Suppressor macrophage (primary cell): Measurements from ENCODE around the gene SHROOM1.

Source experiments
- DNase-seq, 4 experiments: peaks; one replicate each; pipeline ENCODE4 v3.0.0-alpha.2; 2020 to 2022

Gene SHROOM1

DNA sequence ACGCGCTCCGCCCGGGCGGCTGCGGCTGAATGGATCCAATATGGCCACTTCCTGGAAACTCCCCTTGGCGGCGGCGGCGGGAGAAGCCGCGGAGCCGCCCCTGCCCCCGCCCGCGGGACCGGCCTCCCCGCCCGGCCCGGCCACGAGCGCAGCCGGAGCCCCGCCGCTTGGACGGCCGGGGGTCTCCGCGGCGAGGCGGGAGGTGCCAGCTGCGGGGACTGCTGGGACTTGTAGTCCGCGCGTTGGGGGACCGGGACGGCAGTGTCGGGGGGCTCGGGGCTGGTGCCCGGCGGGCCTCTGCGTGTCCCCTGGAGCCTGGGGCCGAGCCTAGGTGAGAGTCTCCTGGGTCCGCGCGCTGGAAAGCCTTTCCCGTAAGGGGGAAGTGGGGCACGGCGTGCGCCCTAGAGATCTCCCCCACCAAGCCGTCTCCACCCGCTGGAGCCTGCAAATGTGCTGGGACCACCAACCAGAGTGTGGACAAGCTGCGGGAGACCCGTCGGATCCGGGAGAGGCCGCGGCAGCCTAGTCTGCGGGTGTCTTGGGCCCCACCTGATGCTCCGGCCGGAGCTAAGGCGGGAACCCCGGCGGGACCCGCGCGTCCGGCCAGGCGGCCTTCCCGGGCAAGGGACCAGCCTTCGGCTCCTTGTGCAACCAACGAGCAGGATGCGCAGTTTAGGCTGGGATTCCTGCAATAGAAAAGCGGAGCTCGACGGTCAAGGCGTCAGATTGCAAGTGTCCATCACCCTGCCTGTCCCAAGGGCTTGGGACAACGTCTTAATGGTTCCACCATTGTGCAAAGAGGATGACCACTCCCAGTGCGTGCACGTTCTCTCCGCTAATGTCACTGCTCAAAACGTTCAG, 53.0 kb downstream of the SHROOM1 start, which contains the start of gene SEPTIN8:
Gene SEPTIN8 (minus strand): TSS at position 31 of the 861 bp plus-strand sequence. CDS start 102 bp downstream, outside the sequence.
- peak; percentile 42 to 80 (median 69) for DNase-seq

DNA sequence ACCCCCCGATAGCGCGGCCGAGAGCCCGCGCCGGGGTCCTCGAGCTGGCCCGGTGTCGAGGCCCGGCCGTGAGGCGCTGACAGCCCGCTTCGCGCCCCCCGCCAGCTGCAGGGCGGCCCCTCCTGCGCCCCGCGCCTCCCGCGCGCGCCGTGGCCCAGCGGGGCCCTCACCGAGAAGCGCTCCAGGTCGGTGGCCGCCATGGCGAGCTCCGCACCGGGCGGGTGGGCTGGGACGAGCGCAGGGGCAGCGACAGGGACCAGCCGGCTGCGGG, 53.6 kb downstream of the SHROOM1 start:
- DNase-seq: no peak

DNA sequence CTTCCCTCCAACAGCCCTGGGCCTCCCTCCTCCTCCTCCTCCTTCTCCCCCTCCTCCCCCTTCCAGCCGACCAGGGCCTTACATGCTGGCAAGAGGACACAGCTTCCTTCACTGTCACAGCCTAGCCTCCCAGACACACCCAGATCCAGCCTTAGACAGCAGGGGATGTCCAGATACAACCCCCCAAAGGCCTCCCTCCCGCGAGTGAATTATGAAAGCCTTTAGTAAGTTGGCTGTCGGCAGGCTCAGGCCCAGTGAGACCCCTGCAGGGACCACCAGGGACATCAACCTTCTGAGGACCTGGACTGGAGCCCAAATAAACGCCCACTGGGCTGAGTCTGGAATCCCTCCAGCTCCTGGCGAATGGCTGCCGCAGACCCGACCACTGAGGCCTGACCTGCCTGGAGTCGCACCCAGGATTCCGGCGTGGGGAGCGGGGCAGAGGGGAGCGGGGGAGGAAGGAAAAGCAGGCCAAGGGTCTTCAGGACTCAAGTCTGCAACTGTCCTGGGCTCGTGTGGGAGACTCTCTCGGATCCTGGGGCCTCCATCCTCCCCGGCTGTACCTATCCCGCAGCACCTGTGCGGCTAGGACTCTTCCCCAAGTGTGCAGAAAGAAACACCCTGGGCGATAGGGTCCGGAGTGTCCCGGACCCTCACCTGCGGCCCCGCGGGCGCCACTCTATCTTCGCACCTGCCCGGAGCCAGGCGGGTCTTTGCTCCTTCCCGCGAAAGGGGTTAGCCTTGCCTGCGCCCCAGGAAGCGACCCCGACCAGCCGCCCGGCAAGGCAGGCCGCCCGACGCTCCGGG, 54.1 kb downstream of the SHROOM1 start:
- no peak for DNase-seq

DNA sequence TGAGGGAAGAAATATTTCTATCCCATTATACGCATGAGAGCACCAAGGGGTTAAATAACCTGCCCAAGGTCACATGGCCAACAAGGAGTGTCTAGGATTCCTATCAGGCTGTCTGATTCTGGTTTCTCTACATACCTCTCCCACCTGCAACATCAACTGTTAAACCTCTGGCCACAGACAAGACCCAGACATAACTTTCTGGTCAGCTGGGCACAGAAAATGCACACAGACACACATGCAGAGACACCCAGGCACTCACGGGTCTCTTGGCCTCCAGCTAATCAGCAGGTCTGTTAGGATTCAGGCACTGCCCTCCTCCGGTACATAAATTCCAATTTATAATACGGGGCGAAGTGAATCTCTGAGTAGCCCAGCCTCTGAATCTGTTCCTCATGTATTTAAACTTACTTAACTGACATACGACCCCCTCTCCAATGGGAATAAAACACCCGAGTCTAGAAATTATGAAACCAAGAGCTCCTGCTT, 54.9 kb downstream of the SHROOM1 start:
- DNase-seq: no peak

DNA sequence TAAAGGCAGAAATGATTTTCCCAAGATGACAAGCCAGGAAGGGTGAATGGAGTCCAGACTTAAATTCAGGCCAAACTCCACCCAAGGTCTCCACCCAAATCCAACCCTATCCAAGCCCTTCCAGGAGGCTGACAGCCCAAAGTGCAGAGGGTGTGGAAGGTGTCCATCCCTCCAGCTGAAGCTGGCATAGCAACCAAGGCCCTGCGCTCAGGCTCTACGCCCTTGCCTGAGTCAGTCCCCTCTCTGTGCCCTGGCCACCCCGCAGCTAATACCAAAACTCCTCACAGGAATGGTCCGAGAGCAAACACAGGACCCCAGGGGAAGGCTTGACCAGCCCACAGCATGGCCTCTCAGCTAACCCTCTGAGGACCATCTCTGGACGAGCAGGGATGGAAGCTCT, 55.6 kb downstream of the SHROOM1 start:
- DNase-seq: no peak

DNA sequence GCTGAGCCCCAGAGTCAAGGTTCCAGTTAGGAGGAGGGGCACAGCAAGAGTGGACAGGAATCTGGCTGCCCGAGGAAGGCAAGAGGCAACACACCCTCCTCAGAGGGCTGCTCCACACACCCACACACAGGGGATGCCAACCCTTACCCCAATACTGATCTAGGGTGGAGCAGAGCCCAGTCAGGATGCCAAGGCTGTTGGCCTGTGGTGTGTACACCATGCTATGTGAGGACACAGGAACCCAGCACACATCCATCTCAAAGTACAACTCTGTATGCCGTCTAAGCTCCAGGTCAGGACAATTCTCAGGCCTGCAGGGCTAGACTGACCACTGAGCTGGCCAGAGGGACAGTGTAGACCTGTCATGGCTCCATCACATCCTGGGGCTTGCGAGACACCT, 56.0 kb downstream of the SHROOM1 start:
- DNase-seq: no peak

DNA sequence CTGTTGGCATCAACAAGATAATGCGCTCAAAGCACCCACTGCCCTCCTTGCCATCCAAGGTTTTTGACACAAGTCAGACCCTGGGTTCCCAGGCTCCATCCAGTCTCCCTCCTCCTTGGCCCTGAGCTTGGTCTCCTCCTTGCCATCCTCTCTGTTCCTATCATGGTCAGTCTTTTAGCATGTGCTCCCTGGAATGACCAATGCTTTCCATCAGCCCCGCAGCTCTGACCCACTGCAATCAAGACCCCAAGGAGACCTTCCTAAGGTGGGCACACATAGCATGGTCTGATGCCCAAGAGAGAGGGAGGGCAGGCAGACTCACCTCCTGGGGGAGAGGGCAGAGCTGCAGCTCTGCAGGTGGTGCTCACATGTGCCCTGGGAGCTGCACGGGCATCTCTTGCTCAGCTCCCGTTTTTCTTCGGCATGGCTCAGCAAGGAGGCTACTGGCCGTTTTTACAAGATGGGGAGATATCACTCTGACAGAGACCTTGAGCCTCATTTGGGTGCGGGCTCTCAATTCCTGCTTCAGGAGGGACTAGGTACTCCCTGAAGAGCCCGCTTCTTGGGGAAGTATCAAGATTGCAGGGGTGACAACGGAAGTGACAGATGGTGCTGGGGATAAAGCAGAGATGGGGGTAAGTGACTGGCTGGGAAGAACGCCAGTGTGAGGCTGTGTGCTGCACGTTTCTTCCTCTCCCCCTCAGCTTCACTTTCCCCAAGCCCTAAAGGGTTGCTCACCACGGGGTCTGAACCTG, 56.7 kb downstream of the SHROOM1 start:
- no peak for DNase-seq

DNA sequence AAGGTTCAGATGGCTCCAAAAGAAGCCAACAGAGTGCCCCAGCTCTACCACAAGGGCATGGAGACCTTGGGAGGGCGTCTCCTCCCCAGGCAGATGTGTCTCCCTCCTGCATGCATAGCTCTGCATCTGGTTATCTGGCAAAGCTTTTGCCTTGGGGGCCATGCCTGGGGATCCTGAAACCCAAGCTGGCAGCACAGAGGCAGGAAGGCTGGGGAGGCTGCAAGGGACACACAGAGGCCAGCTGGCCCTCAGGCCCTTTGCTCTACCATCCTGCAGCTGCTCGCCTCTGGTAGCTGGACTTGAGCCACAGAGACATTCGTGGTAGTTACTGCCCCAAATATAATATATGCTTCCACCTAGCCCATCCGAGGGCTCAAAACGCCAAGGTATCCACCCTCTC, 57.3 kb downstream of the SHROOM1 start:
- DNase-seq: no peak

DNA sequence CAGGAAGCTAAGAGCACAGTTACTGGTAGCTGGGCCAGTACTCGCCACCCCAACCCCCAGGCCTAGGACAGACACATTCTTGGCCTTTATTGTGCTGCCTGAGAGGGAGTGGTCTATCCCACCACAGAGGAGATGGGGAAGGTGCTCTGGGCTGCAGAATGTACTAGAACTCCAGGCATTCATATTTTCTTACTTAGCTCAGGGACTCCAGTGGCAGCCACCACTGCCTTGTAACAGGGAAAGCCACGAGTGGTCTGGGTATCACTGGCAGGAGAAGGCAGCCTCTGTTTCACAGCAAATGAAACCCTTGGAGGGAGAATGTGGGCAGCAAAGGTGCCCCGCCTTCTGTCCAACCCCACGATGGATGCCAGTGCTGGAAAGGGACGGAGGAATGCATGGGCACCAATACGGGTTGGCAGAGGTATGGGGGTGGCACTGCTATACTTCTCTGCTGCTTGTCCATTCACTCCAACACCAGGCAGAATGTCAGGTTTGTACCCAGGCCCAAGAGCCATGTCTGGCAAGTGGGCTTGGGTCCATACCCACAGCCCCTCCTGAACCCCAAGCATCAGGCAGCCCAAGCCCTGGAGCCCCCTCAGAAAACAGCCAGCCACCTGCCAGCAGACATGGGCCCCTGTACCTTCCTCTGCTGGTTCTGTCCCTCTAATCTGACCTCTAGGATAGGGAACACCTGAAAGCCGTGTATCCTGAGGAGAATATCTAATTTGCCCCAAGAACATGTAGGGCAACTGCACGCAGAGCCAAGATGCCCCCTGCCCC, 58.0 kb downstream of the SHROOM1 start:
- no peak for DNase-seq
